GM13976 (cell line): ENCODE data around the gene RABEP1.

Experiments
- DNase-seq: peaks from one replicate; pipeline ENCODE4 v3.0.0; 2012; ENCODE audit warnings: low spot score
- in situ Hi-C: fragments of 300-500 bp; cut with MboI; formaldehyde crosslinking; loops from one replicate; pipeline ENCODE4 v1.12.0; 2022; ENCODE audit warnings: low sequenced_read_pairs, mixed read lengths, inconsistent platforms; ENCODE audit not compliant: unreplicated experiment
- TF ChIP-seq, protein P1 (sequence below): IDR thresholded peaks from 2 replicates; pipeline ENCODE4 v1.5.1; 2012; ENCODE audit warnings: borderline replicate concordance, mild to moderate bottlenecking; ENCODE audit not compliant: insufficient read depth; ENCODE audit errors: extremely low read depth, missing control alignments, control extremely low read depth

RABEP1 gene

DNA sequence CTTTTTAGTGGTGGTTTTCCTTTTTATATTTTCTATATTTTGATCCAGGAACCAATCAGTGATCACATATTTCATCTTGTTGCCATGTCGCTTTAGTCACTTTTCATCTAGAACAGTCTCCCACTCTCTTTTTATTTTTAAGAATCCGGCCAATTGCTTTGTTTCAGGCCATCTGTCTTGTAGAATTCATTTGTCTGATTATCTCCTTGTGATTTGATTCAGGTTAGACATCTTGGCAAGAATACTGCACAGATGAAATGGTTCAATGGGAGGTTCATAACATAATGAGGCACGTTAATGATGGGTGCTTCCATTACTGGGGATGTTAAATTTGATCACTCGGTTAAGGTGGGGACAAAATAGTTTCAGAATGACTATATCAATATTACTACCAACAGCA, 88.3 kb downstream of the RABEP1 start:
- DNase-seq, result no peak
- TF ChIP-seq, protein P1, sequence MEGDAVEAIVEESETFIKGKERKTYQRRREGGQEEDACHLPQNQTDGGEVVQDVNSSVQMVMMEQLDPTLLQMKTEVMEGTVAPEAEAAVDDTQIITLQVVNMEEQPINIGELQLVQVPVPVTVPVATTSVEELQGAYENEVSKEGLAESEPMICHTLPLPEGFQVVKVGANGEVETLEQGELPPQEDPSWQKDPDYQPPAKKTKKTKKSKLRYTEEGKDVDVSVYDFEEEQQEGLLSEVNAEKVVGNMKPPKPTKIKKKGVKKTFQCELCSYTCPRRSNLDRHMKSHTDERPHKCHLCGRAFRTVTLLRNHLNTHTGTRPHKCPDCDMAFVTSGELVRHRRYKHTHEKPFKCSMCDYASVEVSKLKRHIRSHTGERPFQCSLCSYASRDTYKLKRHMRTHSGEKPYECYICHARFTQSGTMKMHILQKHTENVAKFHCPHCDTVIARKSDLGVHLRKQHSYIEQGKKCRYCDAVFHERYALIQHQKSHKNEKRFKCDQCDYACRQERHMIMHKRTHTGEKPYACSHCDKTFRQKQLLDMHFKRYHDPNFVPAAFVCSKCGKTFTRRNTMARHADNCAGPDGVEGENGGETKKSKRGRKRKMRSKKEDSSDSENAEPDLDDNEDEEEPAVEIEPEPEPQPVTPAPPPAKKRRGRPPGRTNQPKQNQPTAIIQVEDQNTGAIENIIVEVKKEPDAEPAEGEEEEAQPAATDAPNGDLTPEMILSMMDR, result no peak
- in situ Hi-C loops, result no loop called here

DNA sequence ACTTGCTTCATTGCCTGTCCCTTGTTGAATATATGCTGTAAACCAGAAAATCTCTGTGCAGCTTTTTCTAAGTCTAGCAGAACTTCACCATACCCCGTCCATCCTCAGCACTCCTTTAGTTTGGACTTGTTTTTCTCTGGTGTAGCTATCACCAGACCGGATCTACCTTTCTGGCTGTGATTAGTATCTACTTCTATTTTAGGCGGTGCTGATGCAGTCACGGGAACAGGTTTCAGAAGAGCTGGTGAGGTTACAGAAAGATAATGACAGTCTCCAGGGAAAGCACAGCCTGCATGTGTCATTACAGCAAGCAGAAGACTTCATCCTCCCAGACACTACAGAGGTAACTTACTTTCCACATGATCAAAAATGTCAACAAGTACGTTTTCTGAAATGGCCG, 91.0 kb downstream of the RABEP1 start:
- TF ChIP-seq, protein P1, result no peak
- in situ Hi-C loops, result no loop called here
- DNase-seq, result peak; percentile 49

DNA sequence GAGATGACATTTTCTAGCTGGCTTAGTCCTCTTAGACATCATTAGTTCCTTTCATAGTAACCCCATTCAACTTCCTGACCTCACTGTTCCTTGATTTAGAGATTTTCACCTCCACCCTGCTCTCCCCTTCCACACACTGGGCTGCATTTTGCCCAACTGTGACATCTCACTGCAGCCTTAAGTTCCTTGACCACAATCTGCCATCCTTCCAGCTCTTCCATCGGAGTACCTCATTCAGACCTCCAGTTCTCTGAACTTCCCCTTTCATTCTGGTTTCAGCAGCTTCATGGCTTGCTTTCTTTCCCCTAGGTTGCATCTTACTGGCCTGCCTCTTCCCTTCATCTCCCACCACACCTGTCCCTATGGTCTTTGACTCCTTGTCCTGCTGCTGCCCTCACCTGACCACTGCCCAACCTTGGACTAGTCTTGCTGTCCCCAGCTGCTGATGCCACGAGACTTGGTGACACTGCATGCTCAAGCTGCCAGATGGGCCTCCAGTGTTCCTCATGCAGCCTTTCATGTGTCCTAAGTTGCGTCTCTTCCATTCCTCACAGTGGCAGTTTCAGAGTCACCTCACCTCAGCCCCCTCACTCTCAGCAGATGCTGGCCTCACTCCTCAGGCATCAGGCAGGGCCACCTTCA, 96.6 kb downstream of the RABEP1 start:
- no peak for DNase-seq
- TF ChIP-seq, protein P1, result peak; percentile 7
- in situ Hi-C loops, result no loop called here

DNA sequence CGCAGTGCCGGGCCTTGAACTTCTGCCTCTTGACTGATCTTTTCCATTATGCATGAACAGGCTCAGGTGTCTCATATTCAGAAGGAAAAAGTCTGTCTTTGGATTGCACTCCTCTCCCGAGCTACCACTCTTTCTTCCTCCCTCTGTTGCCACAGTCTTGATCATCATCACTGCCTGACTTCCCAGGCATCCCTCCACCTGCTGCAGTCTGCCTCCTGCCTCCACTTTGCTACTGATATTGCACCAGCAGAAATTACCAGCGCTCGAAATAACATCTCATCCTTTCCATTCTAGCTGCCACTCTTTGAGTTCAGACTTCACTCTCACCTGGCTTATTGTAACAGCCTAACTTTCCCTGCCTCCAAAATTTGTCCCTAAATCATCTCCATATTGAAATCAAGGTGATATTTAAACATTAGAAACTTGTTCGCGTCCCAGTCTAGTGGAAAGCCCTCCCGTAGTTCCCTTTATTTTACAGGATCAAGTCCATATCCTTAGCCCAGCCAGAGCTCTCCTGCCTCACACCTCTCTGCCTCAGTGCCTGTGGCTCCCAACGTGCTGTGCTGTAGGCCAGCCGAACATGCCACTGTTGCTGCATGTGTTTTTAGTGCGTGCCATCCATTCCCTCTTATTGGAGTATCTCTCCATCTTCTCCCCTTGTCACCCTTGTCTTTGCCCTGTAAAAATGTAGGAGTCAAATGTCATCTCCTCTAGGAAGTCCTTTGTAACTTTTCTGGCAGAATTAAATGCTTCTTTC, 97.4 kb downstream of the RABEP1 start:
- in situ Hi-C loops, result no loop called here
- no peak for DNase-seq
- TF ChIP-seq, protein P1, result no peak

DNA sequence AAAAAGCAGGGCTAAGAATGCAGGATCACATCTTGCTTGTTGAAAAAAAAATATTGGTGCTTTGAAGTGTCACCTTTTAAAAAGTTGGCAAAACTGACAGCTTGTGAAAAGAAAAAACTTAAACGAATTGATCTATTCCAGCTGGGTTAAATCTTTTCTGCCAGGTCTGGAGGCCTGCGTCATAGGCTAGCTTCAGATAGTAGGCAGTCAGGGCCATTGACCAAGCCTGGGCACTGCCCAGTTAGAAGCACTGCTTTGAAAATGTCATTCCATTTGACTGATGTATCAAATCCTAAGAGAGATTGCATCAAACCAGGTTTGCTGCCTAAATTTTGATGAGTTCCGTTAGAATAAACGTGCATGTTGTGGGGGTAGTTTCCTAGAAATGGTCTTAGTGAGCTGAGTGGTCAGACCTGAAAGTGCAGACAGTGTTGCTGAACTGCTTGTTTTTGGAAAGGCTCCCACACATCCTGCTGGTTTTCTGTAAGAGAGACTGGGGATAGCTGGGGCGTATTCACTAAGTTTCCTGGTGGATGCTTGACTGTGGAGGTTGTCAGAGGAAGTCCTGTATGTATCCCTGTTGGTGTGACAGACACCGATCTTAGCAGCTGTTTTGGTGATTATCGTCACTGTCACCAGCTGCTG, 98.5 kb downstream of the RABEP1 start:
- TF ChIP-seq, protein P1, result no peak
- DNase-seq, result no peak
- in situ Hi-C loops, result no loop called here

DNA sequence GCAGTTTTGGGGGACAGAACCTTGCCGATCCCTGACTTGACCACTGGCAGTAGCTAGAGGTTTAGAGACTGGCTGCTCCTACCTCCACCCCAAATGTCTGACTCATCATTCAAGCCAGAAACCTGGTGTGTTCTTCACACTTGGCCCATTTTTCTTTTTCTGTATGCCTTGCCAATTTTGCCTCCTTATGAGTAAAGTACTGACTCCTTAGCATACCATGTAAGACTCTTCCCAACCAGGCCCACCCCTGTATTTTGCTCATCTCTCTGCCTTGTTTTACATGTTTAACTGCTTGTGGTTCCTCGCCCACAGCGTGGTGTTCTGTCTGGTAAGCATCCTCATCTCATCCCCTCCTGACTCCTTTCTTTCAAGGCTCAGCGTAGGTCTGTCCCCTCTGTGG, 99.5 kb downstream of the RABEP1 start:
- in situ Hi-C loops, result no loop called here
- DNase-seq, result no peak
- TF ChIP-seq, protein P1, result no peak
